ENCODE results near the gene RAB14. TPM values are rescaled to one million over a fixed set of nuclear protein-coding genes. Genes with fewer than 3 reads are reported as not detected.

RAB14 gene
- total RNA-seq, 1 donor from 2014 or later: 104 TPM

DNA sequence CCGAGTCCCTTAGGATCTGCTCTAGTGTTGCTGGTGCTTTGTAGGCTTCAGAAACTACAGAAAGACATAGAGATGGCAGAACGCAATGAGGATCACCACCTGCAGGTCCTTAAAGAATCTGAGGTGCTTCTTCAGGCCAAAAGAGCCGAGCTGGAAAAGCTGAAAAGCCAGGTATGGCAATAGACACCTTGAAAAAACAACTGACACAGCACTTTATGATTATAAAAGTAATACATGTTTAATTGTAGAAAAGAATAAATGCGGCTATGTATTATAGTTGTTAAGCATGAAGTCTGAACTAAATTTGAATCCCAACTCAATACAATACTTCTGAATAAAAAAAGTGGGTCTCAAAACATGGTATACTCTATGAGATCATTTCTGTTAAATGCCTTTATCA lies 43.7 kb downstream of the RAB14 start:
- Histone ChIP-seq H3K9me3 (no peaks in the 10 kb centered on the region), H3K4me1 (no peaks in the 10 kb centered on the region), H3K27ac (no peak overlapping the region), H3K27me3 (no peaks in the 10 kb centered on the region), H3K4me3 (no peak overlapping the region), H3K36me3 (peaks cover 81% of the 10 kb centered on the region)
- no peak for TF ChIP-seq CTCF (IDR thresholded peaks at IDR 0.05)
- DNase-seq (no peak), ATAC-seq (no peak)
- intact Hi-C loops (cut with DNase I): no loop called here

- Histone ChIP-seq H3K36me3 (peaks cover 72% of the 10 kb centered on the region), H3K27me3 (no peaks in the 10 kb centered on the region), H3K27ac (no peak overlapping the region), H3K4me3 (no peak overlapping the region), H3K4me1 (no peaks in the 10 kb centered on the region), H3K9me3 (no peaks in the 10 kb centered on the region)
- intact Hi-C loops (cut with DNase I): no loop called here
- TF ChIP-seq CTCF (IDR thresholded peaks at IDR 0.05): no peak
- no peak for ATAC-seq
- no peak for DNase-seq
Observed at GRCh38 chr9:121156263-121156731, 45.4 kb downstream of the RAB14 start.

- H3K27ac ChIP-seq: no peak overlapping the region
- H3K27me3 ChIP-seq: no peaks in the 10 kb centered on the region
- TF ChIP-seq CTCF (IDR thresholded peaks at IDR 0.05): no peak
- H3K36me3 ChIP-seq: peaks cover 71% of the 10 kb centered on the region
- ATAC-seq (no peak), DNase-seq (no peak)
- no peaks in the 10 kb centered on the region for H3K9me3 ChIP-seq
- intact Hi-C loops (cut with DNase I): no loop called here
- H3K4me3 ChIP-seq: no peak overlapping the region
- no peaks in the 10 kb centered on the region for H3K4me1 ChIP-seq
Observed at GRCh38 chr9:121154782-121155181, 46.9 kb downstream of the RAB14 start.

GRCh38 chr9:121153642-121154041 lies 48.0 kb downstream of the RAB14 start:
- intact Hi-C loops (cut with DNase I): no loop called here
- no peak for TF ChIP-seq CTCF (IDR thresholded peaks at IDR 0.05)
- Histone ChIP-seq H3K4me3 (no peak overlapping the region), H3K4me1 (no peaks in the 10 kb centered on the region), H3K27me3 (no peaks in the 10 kb centered on the region), H3K9me3 (no peaks in the 10 kb centered on the region), H3K27ac (no peak overlapping the region), H3K36me3 (peaks cover 76% of the 10 kb centered on the region)
- no peak for ATAC-seq
- DNase-seq: no peak

DNA sequence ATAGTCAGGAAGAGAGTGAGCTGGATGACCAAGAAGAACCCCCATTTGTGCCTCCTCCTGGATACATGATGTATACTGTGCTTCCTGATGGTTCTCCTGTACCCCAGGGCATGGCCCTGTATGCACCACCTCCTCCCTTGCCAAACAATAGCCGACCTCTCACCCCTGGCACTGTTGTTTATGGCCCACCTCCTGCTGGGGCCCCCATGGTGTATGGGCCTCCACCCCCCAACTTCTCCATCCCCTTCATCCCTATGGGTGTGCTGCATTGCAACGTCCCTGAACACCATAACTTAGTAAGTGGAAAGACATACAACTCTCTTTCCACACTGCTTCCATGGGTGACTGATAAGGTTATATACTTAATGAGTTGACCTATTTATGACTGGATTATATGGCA lies 51.5 kb downstream of the RAB14 start:
- ATAC-seq (no peak), DNase-seq (no peak)
- no peak for TF ChIP-seq CTCF (IDR thresholded peaks at IDR 0.05)
- Histone ChIP-seq H3K27ac (no peak overlapping the region), H3K27me3 (no peaks in the 10 kb centered on the region), H3K9me3 (no peaks in the 10 kb centered on the region), H3K36me3 (peaks cover 80% of the 10 kb centered on the region), H3K4me3 (no peak overlapping the region), H3K4me1 (no peaks in the 10 kb centered on the region)
- intact Hi-C loops (cut with DNase I): no loop called here

- intact Hi-C loops (cut with DNase I): no loop called here
Observed at GRCh38 chr9:121144482-121144881, 57.2 kb downstream of the RAB14 start.

More at GRCh38 chr9:121144482-121144881, 57.2 kb downstream of the RAB14 start:
- Histone ChIP-seq H3K9me3 (no peaks in the 10 kb centered on the region), H3K4me1 (no peaks in the 10 kb centered on the region), H3K4me3 (no peak overlapping the region), H3K27ac (no peak overlapping the region), H3K36me3 (peaks cover 100% of the 10 kb centered on the region), H3K27me3 (no peaks in the 10 kb centered on the region)
- no peak for TF ChIP-seq CTCF (IDR thresholded peaks at IDR 0.05)
- DNase-seq (no peak), ATAC-seq (no peak)
